ENCODE results near the gene PRKCH.

PRKCH gene

DNA sequence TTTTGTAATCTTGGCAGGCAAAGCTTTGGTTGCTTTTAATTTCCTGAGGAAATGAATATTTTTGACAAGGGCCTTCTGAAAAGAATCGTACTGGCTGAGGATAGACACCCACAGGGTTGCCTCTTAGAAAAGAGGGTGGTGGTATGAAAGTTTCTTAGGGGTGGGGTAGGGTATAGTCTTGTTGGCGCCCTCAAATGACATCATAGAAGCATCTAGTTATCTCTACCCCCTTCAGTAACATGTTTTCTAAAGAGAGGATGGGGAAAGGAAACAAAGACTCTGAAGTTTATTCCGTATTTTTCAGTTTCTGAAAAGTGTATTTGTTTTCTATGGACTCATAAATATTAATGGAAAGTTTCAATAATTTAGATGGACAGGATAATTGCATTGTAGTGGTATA, 13.7 kb downstream of the PRKCH start:
- no peak overlapping the region for H3K27ac ChIP-seq
- no peak for TF ChIP-seq ZFX (IDR thresholded peaks at IDR 0.05; ENCODE audit: borderline replicate concordance)
- TF ChIP-seq, protein P1, sequence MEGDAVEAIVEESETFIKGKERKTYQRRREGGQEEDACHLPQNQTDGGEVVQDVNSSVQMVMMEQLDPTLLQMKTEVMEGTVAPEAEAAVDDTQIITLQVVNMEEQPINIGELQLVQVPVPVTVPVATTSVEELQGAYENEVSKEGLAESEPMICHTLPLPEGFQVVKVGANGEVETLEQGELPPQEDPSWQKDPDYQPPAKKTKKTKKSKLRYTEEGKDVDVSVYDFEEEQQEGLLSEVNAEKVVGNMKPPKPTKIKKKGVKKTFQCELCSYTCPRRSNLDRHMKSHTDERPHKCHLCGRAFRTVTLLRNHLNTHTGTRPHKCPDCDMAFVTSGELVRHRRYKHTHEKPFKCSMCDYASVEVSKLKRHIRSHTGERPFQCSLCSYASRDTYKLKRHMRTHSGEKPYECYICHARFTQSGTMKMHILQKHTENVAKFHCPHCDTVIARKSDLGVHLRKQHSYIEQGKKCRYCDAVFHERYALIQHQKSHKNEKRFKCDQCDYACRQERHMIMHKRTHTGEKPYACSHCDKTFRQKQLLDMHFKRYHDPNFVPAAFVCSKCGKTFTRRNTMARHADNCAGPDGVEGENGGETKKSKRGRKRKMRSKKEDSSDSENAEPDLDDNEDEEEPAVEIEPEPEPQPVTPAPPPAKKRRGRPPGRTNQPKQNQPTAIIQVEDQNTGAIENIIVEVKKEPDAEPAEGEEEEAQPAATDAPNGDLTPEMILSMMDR (IDR thresholded peaks at IDR 0.05) = no peak

DNA sequence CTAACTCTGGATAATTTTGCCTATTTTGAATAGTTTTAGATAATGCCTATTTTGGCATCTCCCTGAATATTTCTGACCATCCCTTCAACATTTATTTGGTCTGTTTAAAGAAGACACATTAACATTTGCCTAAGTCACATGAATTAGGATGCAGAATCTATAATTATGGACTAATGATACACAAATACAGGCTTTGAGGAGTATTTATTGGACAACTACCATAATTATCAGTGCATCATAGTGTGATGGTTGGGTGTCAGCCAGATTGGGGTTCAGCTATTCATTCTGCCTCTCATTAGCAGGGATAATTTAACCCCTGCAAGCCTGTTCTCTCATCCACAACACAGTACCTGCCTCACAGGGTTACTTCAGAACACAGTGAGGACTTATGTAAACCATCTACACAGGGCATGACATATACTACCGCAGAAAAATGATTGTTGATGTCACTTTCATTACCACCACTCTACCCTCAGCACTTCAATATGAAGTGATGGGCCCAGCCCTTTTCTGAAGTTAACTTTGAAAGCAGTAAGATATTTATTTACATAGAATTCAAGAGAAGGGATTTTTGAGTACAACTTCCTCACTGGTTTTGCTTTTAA, 14.4 kb downstream of the PRKCH start:
- TF ChIP-seq, protein P1 (IDR thresholded peaks at IDR 0.05) = no peak
- no peak for TF ChIP-seq ZFX (IDR thresholded peaks at IDR 0.05; ENCODE audit: borderline replicate concordance)
- H3K27ac ChIP-seq = no peak overlapping the region

DNA sequence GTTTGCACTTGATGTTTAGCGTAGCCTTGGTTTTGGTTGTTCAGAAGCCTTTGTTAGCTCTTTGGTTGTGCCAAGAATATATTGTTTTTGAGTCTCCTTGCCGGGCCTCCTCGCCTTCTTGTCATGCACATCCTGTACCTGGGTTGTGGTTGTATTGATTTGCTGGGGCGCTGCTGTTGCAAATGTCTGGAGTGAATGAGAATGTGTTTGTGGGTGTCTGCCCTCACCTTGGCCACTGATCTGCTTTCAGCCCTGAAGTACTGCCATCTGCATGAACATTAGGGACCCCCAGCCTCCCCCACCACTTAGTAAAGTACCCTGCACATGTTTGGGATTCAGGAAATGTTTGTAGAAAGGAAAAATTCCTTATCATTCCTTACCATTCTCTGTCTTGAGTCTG, 16.5 kb downstream of the PRKCH start:
- no peak overlapping the region for H3K27ac ChIP-seq
- TF ChIP-seq, protein P1 (IDR thresholded peaks at IDR 0.05) = no peak
- TF ChIP-seq ZFX (IDR thresholded peaks at IDR 0.05; ENCODE audit: borderline replicate concordance) = no peak

DNA sequence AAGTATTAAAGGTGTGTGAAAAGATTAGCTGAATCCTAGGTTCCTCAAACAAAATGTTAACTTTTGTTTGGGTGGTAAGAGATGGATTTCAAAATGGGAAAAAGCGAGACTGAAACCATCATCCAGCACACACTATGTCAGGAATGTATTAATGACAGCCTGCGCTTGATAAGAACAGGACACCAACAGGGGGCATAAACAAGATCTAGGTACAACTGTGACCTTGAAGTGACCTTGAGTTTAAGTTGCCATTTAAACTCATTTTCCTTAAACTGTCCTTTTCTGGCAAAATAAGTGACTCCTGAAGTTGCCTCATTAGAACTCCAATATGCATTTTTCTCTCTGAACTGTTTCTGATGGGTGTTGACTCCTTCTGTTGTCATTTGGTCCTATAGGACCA, 17.1 kb downstream of the PRKCH start:
- TF ChIP-seq, protein P1 (IDR thresholded peaks at IDR 0.05) = no peak
- no peak for TF ChIP-seq ZFX (IDR thresholded peaks at IDR 0.05; ENCODE audit: borderline replicate concordance)
- no peak overlapping the region for H3K27ac ChIP-seq

DNA sequence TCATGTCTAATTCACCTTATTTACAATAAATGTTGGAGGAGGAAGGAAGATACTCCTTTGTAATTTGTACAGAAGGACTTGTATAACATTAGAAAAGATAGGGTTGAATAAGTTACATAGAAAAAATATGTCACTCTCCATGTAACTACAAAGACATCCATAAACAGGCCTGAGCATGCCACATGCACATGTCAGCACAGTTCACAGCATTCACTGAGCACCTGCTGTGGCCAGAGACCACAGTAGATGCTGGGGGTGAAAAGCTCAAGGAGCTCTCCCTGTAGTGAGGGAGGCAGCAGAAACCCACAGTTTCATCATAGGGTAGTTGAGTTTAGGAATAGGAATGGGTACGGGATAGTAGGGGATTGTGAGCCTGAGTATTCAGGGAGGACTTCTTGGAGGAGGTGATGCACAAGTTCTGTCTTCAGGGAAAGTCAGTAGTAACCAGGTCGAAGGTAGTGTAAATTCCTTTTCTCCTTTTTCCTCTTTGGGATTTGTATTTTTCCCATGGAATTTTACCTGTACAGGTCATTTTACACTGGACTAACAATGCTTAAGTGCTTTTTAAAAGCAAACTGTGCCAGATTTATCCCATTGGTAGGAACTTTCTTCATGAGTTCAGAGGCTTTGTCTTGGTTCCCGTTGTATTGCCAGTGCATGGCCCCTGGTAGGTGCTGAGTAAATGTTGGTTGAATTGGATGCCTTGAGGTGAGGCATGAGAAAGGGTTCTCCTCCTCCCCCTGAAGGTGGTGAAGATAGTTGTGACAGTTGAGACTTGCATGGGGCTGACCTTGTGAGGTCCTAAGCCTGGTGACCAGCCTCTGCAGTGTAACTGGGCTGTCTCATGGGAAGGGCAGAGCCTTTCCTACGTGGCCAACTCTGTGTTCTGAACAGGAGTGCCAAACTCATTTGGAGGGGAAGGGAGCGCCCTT, 20.2 kb downstream of the PRKCH start:
- no peak for TF ChIP-seq ZFX (IDR thresholded peaks at IDR 0.05; ENCODE audit: borderline replicate concordance)
- TF ChIP-seq, protein P1 (IDR thresholded peaks at IDR 0.05) = no peak
- no peak overlapping the region for H3K27ac ChIP-seq

DNA sequence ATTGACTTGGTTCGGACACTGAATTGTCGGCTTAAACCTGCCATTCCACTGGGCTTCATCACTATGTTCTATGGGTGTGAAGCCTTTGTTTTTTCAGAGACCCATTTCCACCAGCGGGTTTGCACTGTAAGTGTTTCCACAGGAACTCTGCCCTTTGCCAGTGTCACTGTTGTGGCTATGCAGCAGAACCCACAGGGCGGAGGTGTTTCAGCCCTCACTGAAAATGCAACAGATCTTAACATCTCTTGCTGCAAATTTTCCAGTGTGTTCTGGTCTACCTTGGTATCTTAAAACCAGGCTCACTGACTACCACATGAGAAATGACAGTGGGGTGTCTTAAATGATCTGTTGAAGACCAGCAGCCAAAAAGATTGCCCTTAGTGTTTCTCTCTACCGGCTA, 21.1 kb downstream of the PRKCH start:
- TF ChIP-seq, protein P1 (IDR thresholded peaks at IDR 0.05) = no peak
- no peak for TF ChIP-seq ZFX (IDR thresholded peaks at IDR 0.05; ENCODE audit: borderline replicate concordance)
- no peak overlapping the region for H3K27ac ChIP-seq

DNA sequence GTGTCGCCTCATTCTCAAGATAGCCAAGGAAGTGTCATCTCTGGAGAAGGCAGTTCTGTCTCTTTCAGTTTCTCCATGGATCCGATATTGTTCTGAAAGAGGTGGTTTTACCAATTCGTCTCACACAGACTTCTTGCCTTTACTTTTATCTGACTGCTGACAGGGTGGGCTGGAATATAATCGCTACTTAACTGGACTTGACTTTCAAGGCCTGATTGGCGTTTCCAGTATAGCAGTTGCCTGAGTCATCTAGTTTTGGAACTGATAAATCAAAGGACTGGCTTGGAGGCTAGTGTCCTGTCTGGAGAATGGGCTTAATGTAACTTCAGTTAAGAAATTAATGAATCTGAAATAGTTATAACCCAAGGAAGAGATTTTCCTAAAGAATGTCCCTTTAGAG, 21.6 kb downstream of the PRKCH start:
- TF ChIP-seq, protein P1 (IDR thresholded peaks at IDR 0.05) = no peak
- TF ChIP-seq ZFX (IDR thresholded peaks at IDR 0.05; ENCODE audit: borderline replicate concordance) = no peak
- H3K27ac ChIP-seq = no peak overlapping the region

Data from 22Rv1 (cell line).